Heart left ventricle (tissue), 13 donors: ENCODE data around the gene C8A.

ENCODE experiments used
- CTCF ChIP-seq, 12 donors: fragments of 200-600 bp; sonication (generic) in 4 of 12; IDR thresholded peaks; one replicate each; pipeline versions ENCODE4 v1.5.0 to v1.8.0; 2018 to 2022; ENCODE audit warnings: antibody characterized with exemption in 12 of 12, mild to moderate bottlenecking in 5 of 12
- POLR2A ChIP-seq, 2 donors: fragments of 450-650 bp; IDR thresholded peaks; one replicate each; pipeline ENCODE4 v1.6.1; 2017; ENCODE audit warnings: antibody characterized with exemption in 2 of 2, mild to moderate bottlenecking in 2 of 2, moderate library complexity in 2 of 2
- donor health status: ischemic (EF 13 %, LVEDD 7.1; RV severe dilation, severe dysfunction).
- donor health status: DM: no; HTN: yes; CAD: no.
- donor health status: DM: no; HTN: no; CAD: no.
- donor health status: ischemic (EF 25% LVEDD 6.9; RV normal size, moderate dysfunction).
- donor health status: ischemic (EF 25% LVEDD 5.7; RV mildly dilated, moderate dysfunction).
- donor health status: ischemic (EF 35%, LVEDD 5.7; RV mildly dilated, moderate dysfunction).
- donor health status: nonischemic (EF 11% LVEDD 7.7; RV severe dilation, severe dysfunction).
- donor health status: DM: yes; HTN: yes; CAD: no.
- donor health status: PGD.
- donor health status: ischemic (EF 29% LVEDD 5.4; RV normal size, mild dysfunction).
- donor health status: nonischemic (EF 23%, LVEDD 6.1; RV moderate dilation, normal function).

- TF ChIP-seq CTCF (IDR thresholded peaks at IDR 0.05), result no peak
- TF ChIP-seq POLR2A (IDR thresholded peaks at IDR 0.05), result no peak
Observed at GRCh38 chr1:56920591-56921001, 66.0 kb downstream of the C8A start.
